GM19463 (cell line): ENCODE data around the gene COL15A1.

Source experiments
- ATAC-seq: cut with Tn5 transposase; IDR thresholded peaks from one replicate; pipeline ENCODE4 v1.9.1; 2021; ENCODE audit warnings: mild to moderate bottlenecking, moderate library complexity; ENCODE audit not compliant: unreplicated experiment

Gene COL15A1

GRCh38 chr9:99052815-99053715 is 109.4 kb downstream of the COL15A1 start:
- no peak for ATAC-seq

DNA sequence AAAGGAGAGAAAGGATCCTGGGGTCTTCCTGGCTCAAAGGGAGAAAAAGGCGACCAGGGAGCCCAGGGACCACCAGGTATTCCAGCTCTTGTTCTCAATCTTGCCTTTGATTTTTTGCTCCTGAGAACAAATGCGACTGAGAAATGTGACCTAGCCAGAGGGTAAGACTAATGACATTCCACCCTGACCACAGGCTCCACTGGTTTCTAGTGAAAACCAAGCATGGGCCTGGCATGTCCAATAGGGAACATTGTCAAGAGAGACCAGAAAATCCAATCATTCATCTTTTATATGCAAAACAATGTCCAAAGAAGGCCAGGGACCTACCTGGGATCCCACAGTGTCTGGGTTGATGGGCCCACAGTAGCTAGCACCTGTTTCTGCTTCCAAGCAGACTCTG is 110.9 kb downstream of the COL15A1 start:
- ATAC-seq = no peak

GRCh38 chr9:99055384-99055783 is 111.7 kb downstream of the COL15A1 start:
- ATAC-seq = no peak

DNA sequence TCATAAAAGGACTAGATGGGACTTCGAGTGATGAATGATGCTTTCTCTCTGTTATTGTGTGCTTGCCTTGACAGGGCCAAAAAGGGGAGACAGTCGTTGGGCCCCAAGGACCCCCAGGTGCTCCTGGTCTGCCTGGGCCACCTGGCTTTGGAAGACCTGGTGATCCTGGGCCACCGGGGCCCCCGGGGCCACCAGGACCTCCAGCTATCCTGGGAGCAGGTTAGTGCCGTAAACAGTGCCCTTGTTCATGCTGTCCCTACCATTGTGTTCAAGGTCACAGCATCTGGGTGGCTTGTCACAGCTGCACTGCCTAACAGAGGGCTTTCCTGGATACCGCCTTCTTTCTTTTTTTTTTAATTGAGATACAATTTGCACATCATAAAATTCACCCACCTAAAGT is 112.5 kb downstream of the COL15A1 start:
- ATAC-seq = no peak

DNA sequence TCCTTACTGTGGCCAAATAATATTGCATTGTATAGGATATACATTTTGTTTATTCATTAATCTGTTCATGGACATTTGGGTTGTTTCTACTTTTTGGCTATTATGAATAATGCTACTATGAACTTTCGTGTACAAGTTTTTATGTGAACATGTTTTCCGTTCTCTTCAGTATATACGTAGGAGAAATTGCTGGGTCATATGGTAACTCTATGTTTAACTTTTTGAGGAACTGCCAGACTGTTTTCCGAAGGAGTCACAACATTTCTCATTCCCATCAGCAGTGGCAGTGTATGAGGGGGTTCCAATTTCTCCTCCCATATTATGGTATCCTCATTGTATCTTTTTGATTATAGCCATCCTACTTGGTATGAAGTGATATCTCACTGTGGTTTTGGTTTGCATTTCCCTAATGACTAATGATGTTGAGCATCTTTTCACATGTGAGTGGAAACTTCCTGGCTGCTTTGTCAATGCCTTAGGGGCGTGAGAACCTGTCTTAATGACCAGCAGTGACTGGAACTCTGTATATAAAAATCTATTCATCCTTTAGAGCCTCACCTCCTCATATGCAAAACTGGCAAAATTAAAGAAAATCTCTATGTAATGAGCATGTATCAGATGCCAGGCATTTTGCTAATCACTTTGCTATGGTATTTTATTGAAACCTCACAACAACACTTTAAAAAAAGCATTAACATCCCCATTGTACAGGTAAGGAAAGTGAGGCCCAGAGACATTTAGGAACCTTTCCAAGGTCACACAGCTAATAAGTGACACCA is 113.4 kb downstream of the COL15A1 start:
- ATAC-seq = no peak

- ATAC-seq = peak; percentile 79
Measured at GRCh38 chr9:99057665-99058625, 114.2 kb downstream of the COL15A1 start.

DNA sequence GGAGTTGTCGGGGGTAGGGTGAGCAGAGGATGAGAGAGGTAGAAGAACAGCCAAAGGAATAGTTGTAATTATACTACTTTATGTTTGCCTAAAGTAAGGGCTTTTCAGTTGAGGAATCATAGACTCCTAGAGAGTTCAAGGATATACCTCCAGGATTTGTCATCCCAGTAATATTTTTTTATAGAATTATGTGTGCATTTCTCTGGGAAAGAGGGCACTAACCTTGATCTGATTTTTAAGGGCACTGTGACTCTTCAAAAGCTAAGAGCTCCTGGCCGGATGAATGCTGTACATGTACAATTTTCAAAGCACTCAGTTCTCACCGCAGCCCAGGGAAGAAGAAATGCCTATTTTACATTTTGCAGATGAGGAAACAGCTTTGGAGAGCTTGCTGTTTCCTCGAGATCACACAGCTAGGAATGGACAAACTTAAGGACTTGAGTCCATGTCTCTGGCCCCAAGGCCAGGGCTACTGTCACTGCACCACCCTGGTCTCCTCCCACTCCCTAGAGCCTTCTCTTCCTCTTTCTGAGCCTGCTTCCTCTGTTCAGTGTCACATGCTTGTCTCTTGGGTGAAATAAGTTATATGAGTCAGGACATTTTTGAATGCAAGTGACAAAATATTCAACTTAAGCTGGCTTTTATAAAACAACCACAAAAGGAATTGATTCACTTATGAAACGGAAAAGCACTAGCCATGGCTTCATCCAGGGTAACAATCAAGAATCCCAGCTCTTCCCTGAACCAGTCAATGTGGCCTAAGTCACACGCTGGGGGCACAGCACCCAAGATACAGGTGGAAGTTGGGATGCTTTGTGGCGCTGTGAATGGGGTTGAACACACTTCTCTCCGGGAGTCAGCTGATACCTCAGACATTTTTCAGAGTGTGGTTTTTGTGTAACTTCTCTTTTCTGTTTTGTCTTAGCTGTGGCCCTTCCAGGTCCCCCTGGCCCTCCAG is 115.5 kb downstream of the COL15A1 start:
- ATAC-seq = peak; percentile 60

DNA sequence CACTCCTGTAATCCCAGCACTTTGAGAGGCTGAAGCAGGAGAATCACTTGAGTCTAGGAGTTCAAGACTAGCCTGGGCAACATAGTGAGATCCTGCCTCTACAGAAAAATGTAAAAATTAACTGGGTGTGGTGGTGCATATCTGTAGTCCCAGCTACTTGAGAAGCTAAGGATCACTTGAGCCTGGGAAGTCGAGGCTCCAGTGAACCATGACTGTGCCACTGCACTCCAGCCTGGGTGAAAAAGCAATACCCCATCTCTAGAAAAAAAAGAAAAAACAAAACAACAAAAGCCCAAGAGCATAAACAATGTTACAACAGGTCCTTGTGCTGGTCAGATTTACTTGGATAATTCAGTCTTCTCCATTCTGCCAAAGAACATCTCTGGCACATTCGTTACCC is 116.9 kb downstream of the COL15A1 start:
- no peak for ATAC-seq

GRCh38 chr9:99062549-99062948 is 118.8 kb downstream of the COL15A1 start:
- ATAC-seq = no peak

- no peak for ATAC-seq
Measured at GRCh38 chr9:99063522-99063921, 119.8 kb downstream of the COL15A1 start.

DNA sequence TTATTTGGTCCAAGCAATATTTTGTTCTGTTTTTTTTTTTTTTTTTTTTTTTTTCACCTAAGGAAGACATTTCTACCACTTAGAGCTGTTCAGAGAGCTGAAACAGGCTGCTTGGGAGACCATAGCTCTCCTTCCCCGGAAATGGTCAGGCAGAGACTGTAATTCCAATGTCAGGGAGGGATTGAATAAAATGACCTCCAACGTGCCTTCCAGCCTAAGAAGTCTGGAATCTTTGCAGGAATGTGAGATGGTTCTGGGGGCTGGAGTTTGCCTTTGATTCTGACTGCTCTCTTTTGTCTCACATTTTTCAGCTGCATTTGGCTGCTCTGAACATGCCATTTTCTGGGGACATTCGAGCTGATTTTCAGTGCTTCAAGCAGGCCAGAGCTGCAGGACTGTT is 122.9 kb downstream of the COL15A1 start:
- ATAC-seq = no peak

- no peak for ATAC-seq
Measured at GRCh38 chr9:99069075-99069474, 125.4 kb downstream of the COL15A1 start.

- ATAC-seq = no peak
Measured at GRCh38 chr9:99069546-99069945, 125.8 kb downstream of the COL15A1 start.

DNA sequence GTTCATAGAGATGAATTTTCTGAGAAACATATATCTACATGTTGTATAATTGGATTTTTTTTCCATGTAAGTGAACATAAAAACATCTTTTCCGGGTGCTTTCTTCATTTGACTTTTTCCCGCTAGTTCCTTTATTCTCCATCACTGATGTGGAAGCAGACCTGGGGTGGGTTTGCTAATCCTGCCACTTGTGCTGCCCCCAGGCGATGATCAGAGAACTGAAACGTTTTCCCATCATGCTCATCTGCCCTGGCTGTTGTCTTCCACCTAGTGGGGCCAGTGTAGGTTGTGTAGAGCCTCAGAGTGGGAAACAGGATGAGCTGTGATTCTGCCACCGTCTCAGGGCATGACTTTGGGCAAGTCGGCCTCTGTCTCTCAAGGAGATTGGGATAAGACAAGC is 127.0 kb downstream of the COL15A1 start:
- ATAC-seq = no peak

DNA sequence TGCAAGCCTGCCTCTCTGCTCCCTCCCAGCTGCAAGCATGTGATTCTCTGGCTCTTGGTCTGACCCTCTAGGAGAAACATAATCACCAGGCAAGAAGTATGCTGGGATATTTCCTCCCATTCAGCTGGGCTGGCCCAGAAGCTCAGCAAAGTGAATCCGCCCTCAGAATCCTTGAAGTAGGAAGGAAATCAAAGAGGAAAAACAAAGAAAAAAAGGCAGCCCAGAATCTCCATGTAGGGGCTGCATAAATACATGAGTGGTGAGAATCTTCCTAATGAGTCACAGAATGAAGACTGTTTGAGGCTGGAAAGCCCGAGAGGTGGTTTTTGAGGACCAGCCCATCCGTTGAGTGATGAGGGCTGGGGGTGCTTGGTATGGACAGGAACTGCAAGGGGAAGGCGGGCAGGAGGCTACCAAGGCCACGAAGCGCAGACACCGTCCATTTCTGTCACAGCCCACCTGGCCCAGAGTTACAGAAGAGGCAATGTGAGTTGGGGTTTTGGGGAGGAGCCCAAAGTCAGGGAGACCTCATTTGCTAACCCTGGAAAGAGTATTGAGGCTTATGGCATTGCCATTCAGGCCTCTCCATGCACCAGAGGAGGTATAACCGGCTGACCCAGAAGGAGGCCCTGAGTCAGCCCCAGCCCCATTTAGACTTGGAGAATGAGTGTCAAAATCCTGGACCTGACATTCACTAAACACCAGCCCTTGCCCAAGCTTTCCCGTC is 127.8 kb downstream of the COL15A1 start:
- ATAC-seq = no peak

- ATAC-seq = no peak
Measured at GRCh38 chr9:99072040-99072394, 128.3 kb downstream of the COL15A1 start.

GRCh38 chr9:99073347-99073746 is 129.6 kb downstream of the COL15A1 start:
- no peak for ATAC-seq

DNA sequence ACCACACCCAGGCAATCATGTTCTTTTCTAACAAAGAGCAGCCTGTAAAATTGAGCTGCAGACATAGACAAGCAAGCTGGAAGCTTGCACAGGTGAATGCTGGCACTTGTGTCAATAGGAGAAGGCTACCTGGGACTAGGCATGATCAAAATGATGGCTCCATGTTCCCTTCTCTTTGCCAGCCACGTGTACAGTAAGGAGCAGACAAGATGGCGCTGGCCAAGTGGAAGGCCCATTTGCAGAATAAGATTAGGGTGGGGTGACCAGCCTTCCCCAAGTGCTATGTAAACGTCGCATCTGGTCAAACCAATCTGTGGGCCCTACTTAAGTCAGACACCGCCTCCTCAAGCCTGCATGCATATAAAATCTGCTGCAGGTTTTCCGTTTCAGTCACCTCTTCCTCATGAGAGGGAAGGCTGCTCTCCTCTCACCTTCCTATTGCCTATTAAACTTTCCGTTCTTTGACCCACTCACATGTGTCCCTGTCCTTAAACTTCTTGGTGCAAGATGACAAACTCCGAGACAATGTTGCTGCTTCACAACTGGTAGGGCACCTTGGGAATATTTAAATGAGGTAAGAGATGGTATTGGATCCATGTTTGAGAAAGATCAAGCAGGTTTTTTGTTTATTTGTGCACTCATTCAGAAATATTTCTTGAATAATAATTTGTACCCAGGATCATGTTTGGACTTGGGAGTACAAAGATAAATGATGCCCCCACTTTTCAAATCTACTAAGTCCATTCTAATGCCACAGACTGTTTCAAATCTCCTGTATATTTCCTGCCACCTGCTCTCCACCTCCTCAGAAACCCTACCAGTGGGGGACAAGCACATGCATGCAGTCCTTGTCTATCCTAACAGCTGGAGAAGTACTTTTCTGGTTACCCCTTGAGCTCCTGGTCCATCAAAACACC is 130.5 kb downstream of the COL15A1 start:
- ATAC-seq = no peak
